ENCODE results near the gene ATF7IP2.
A peak's percentile ranks its signal among the peaks of the same experiment; 100 is the strongest.
"Not testable (repeated sequence)": the region's sequence is repeated elsewhere in the genome, so short reads cannot be mapped to it uniquely, and the experiment has no call there.

ATF7IP2 gene

GRCh38 chr16:10453159-10453510, 67.3 kb downstream of the ATF7IP2 start:
- no peak for DNase-seq

DNA sequence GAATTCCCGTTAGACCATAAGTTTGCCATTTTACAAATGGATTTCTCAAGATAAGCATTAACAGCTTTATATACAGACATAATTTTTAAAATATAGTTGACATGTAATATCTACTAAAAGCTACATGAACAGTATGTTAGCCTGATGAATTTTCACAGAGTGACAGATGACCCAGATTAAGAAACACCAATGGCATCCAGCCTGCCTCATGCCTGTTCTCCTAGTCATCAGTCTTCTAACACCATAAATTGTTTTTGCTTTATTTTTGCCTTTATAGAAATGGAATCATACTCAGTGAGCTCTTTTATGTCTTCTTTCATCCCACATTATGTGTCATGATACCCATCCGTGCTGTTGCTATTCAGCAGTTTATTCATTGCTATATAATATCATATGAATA, 80.0 kb downstream of the ATF7IP2 start:
- DNase-seq = no peak

GRCh38 chr16:10466313-10466712, 80.5 kb downstream of the ATF7IP2 start:
- DNase-seq = no peak

GRCh38 chr16:10466861-10467260, 81.0 kb downstream of the ATF7IP2 start:
- DNase-seq = no peak

DNA sequence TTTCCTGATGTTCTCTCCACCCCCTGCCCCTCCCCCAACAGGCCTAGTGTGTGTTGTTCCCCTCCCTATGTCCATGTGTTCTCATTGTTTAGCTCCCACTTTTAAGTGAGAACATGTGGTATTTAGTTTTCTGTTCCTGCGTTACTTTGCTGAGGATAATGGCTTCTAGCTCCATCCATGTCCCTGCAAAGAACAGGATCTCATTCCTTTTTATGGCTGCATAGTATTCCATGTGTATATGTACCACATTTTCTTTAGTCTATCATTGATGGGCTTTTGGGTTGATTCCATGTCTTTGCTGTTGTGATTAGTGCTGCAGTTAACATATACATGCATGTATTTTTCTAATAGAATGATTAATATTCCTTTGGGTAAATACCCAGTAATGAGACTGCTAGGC, 90.8 kb downstream of the ATF7IP2 start:
- DNase-seq = not testable (repeated sequence)

DNA sequence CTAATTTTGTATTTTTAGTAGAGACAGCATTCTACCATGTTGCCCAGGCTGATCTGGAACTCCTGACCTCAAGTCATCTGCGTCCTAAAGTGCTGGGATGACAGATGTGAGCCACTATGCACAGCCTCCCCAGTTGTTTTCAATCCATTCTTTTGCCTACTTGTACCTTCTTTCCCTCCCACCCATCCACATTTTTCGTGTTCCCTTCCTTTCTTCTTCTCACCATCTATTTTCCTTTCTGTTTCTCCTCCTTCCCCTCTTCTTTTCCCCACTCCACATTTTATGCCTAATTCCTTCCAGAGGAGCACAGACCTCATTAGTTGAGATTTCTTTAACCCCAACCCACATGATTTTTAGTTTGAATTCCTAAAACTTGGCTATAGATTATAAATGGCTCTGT, 94.3 kb downstream of the ATF7IP2 start:
- no peak for DNase-seq

- no peak for DNase-seq
These were observed 99.3 kb downstream of the ATF7IP2 start for GRCh38 chr16:10485159-10485558.

DNA sequence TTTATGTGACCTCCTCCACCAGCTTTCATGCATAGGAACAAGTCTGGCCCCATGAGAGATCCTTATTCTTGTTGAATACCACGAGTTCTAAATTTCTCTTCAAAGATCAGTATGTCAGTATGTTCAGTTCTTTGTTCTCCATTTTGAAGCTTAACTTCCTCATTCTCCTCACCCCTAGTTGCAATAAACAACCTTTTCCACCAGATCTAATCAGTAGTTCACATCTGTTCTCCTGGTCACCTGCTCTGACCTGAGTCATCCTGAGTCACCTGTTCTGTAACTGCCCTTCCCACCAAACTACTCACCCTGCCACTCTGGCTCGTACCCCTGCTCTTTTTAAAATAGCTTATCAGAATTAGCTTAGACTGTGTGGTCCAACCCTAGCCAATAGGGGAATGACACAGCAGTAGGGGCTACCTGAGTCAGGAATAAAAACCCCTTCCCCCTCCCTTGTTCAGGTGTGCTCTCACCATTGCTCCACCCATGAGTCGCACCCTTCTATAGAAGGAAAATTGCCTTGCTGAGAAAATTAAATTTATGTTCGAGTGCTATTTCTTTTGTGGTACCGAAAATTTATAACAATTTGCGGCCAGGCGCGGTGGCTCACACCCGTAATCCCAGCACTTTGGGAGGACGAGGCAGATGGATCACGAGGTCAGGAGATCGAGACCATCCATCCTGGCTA, 100.0 kb downstream of the ATF7IP2 start:
- no peak for DNase-seq

DNA sequence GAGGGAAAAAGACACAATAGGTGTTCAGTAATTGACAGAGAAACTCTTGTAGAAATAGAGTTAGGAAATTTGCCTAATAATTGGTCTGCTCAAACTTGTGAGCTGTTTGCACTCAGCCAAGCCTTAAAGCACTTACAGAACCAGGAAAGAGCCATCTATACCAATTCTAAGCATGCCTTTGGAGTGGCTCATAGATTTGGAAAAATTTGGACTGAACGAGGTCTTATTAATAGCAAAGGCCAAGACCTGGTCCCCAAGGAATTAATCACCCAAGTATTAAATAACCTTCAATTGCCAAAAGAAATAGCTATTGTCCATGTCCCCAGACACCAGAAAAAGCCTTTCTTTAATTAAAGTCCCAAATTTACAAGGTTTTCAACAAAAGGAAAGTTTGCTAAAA, 104.3 kb downstream of the ATF7IP2 start:
- DNase-seq = no peak

DNA sequence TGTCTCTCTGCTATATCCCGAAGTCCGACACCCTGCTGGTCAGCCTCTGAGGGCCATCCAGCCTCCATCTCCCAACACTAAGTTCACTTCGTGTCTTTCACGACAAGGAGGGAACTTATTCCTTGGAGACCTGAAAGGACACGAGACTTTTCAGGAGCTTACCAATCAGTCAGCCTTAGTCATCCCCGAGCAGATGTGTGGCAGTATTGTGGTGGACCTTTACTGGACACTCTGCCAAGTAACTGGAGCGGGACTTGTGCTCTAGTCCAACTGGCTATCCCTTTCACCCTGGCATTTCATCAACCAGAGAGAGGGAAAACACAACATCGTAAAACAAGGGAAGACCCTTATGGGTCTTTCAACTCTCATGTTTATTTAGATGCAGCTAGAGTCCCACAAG, 107.4 kb downstream of the ATF7IP2 start:
- no peak for DNase-seq

- no peak for DNase-seq
These were observed 108.6 kb downstream of the ATF7IP2 start for GRCh38 chr16:10494343-10495030.

DNA sequence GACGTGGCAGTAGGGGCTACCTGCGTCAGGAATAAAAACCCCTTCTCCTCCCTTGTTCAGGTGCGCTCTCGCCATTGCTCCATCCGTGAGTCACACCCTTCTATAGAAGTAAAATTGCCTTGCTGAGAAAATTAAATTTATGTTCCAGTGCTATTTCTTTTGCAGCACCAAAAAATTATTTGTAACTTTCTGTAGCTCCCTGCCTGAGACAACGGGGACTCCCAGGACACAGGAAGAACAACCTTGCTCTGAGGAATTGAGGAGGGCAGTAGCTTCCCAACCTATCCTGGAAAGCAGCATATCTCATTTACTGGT, 109.1 kb downstream of the ATF7IP2 start:
- no peak for DNase-seq

- no peak for DNase-seq
These were observed 111.6 kb downstream of the ATF7IP2 start for GRCh38 chr16:10497132-10498101.

- DNase-seq = no peak
These were observed 114.7 kb downstream of the ATF7IP2 start for GRCh38 chr16:10500582-10500981.

GRCh38 chr16:10501016-10501607, 115.3 kb downstream of the ATF7IP2 start:
- no peak for DNase-seq

DNA sequence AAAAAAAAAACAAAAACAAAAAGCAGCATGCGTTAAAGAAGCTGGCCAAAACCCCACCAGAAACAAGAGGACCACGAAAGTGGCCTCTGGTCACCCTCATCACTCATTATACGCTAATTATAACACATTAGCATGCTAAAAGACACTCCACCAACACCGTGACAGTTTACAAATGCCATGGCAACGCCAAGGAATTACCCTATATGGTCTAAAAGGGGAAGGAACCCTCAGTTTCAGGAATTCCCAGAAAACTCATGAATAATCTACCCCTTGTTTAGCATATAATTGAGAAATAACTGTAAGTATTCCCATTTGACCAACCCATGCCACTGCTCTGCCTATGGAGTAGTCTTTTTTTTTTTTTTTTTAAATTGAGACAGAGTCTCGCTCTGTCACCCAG, 116.9 kb downstream of the ATF7IP2 start:
- DNase-seq = no peak

GRCh38 chr16:10504404-10504885, 118.6 kb downstream of the ATF7IP2 start:
- no peak for DNase-seq

DNA sequence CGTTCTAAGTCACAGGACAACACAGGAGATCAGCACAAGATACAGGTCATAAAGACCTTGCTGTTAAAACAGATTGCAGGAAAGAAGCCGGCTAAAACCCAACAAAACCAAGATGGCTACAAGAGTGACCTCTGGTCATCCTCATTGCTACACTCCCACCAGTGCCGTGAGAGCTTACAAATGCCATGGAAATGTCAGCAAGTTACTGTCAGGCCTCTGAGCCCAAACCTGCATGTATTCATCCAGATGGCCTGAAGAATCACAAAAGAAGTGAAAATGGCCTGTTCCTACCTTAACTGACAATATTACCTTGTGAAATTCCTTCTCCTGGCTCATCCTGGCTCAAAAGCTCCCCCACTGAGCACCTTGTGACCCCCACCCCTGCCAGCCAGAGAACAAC, 119.4 kb downstream of the ATF7IP2 start:
- not testable (repeated sequence) for DNase-seq

DNA sequence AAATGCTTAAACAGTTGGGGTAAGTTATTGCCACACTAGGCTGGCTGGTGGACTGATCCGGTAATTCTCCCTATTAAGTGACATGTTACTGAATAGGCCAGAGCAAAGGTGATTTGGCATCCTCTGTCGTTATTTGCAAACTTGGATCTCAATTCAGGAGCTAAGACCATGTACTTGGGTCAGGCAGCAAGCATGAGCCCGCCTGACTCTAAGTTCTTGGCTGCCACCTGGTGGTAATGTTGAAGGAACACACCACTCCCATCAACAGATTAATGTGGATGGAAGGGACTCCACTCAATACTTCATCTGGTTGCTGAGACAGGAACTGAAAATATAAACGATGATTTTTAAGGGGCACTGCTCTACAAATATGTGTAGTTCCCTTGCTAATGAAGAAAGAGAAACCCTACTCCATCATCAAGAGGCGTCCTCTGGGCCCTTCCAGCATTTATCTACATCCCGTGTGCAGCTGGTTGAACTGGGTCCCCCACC, 123.7 kb downstream of the ATF7IP2 start:
- peak; percentile 72 for DNase-seq

DNA sequence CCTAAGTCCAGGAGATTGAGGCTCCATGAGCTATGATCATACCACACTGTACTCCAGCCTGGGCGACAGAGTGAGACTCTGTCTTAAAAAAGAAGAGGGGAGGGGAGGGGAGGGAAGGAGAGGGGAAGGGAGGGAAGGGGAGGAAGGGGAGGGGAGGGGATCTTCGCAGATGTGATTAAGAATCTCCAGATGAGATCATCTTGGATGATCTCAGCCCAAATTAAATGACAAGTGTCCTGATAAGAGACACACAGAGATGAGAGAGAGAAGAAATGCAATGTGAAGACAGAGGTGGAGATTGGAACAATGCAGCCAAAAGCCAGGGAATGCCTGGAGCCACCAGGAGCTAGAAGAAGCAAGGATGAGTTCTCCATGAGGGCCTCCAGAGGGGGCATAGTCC, 124.4 kb downstream of the ATF7IP2 start:
- DNase-seq = no peak

GRCh38 chr16:10511829-10512228, 126.0 kb downstream of the ATF7IP2 start:
- no peak for DNase-seq

GRCh38 chr16:10514369-10515055, 128.7 kb downstream of the ATF7IP2 start:
- DNase-seq = peak; percentile 14

Data from amniotic stem cell (primary cell).